ENCODE measurements around the gene ACTL10. TPM values are rescaled to one million over a fixed set of nuclear protein-coding genes. Genes with fewer than 3 reads are reported as not detected.

The ACTL10 gene
- total and polyA plus RNA-seq, 2 of the 13 experiments (the other 11 are each of a cell fraction or from before 2014, with no cell fraction given) = not detected

DNA sequence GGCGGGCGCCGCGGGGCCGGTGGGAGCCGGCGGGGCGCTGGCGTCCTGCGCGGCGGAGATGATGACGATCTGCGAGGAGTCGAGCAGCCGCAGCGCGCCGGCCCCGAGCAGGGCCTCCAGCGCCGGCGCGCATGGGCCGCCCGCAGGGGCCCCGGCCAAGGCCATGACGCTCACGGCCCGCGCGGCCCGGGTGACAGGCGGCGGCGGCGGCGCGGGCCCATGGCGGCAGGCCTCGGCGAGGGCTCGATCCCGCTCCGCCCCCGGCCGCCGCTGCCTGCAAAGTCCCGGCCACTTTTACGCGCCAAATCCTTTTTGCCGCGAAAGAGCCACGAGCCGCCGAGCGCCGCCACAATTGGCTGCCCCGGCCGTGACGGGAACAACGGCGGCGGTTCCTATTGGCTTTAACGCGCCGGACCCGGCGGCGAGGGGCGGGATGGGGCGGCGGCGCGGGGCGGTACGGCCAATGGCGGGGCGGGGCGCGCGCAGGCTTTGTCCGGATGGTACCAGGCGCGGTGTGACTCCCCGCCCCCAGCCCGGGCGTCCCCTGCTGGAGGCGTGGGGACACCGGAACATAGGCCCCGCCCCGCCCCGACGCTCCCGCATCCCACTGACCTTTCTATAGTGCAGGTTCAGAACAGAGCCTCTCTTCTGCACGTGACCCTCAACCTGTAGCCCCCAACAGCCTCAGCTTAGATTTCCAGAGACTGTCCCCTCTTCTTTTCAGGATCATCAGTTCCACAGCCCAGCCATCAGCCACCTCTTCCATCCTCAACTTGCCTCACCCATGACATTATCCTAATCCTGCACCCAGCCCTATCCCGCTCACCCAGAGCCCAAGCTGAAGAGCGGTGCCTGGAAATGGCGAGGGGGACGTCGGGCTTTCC is 19.6 kb downstream of the ACTL10 start, which contains the start of gene E2F1 (continued):
- TF ChIP-seq ELF1 (CRISPR knock-in tag; IDR thresholded peaks at IDR 0.05) (peak; percentile 58), ZFP36L2 (CRISPR knock-in tag; IDR thresholded peaks at IDR 0.05) (no peak), ZFAT (CRISPR knock-in tag; conservative IDR thresholded peaks at IDR 0.05) (no peak), SALL1 (CRISPR knock-in tag; IDR thresholded peaks at IDR 0.05) (peak; percentile 90), SIN3B (IDR thresholded peaks at IDR 0.05; ENCODE audit: low read length) (peak; percentile 87), SMYD3 (CRISPR knock-in tag; IDR thresholded peaks at IDR 0.05) (no peak), YEATS2 (CRISPR knock-in tag; IDR thresholded peaks at IDR 0.05; ENCODE audit: borderline replicate concordance) (peak; percentile 88), SPEN (CRISPR knock-in tag; IDR thresholded peaks at IDR 0.05; ENCODE audit: low read depth) (peak; percentile 75), CC2D1A (CRISPR knock-in tag; IDR thresholded peaks at IDR 0.05) (no peak), NCOR1 (IDR thresholded peaks at IDR 0.05; ENCODE audit: borderline replicate concordance, low read length) (no peak), ZNF766 (CRISPR knock-in tag; IDR thresholded peaks at IDR 0.05; ENCODE audit: borderline replicate concordance) (peak; percentile 83), NR2F2 (IDR thresholded peaks at IDR 0.05; ENCODE audit: borderline replicate concordance, low read depth) (0 out of 2 replicates have a peak, but pooled peaks have one; percentile 18), ZNF577 (CRISPR knock-in tag; IDR thresholded peaks at IDR 0.05; ENCODE audit: borderline replicate concordance, low read depth) (no peak), MEIS2 (CRISPR knock-in tag; IDR thresholded peaks at IDR 0.05) (peak; percentile 74), MTA3 (CRISPR knock-in tag; IDR thresholded peaks at IDR 0.05) (no peak), WIZ (CRISPR knock-in tag; IDR thresholded peaks at IDR 0.05) (no peak), HOXD1 (CRISPR knock-in tag; IDR thresholded peaks at IDR 0.05) (peak; percentile 61; the same call in 1 of the 2 replicates)
- TF ChIP-seq, protein P1, sequence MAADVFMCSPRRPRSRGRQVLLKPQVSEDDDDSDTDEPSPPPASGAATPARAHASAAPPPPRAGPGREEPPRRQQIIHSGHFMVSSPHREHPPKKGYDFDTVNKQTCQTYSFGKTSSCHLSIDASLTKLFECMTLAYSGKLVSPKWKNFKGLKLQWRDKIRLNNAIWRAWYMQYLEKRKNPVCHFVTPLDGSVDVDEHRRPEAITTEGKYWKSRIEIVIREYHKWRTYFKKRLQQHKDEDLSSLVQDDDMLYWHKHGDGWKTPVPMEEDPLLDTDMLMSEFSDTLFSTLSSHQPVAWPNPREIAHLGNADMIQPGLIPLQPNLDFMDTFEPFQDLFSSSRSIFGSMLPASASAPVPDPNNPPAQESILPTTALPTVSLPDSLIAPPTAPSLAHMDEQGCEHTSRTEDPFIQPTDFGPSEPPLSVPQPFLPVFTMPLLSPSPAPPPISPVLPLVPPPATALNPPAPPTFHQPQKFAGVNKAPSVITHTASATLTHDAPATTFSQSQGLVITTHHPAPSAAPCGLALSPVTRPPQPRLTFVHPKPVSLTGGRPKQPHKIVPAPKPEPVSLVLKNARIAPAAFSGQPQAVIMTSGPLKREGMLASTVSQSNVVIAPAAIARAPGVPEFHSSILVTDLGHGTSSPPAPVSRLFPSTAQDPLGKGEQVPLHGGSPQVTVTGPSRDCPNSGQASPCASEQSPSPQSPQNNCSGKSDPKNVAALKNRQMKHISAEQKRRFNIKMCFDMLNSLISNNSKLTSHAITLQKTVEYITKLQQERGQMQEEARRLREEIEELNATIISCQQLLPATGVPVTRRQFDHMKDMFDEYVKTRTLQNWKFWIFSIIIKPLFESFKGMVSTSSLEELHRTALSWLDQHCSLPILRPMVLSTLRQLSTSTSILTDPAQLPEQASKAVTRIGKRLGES (CRISPR knock-in tag; IDR thresholded peaks at IDR 0.05; ENCODE audit: borderline replicate concordance) = peak; percentile 85; the same call in 1 of the 2 replicates
- TF ChIP-seq, protein P2, sequence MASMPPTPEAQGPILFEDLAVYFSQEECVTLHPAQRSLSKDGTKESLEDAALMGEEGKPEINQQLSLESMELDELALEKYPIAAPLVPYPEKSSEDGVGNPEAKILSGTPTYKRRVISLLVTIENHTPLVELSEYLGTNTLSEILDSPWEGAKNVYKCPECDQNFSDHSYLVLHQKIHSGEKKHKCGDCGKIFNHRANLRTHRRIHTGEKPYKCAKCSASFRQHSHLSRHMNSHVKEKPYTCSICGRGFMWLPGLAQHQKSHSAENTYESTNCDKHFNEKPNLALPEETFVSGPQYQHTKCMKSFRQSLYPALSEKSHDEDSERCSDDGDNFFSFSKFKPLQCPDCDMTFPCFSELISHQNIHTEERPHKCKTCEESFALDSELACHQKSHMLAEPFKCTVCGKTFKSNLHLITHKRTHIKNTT (CRISPR knock-in tag; IDR thresholded peaks at IDR 0.05) = no peak
- TF ChIP-seq, protein P3, sequence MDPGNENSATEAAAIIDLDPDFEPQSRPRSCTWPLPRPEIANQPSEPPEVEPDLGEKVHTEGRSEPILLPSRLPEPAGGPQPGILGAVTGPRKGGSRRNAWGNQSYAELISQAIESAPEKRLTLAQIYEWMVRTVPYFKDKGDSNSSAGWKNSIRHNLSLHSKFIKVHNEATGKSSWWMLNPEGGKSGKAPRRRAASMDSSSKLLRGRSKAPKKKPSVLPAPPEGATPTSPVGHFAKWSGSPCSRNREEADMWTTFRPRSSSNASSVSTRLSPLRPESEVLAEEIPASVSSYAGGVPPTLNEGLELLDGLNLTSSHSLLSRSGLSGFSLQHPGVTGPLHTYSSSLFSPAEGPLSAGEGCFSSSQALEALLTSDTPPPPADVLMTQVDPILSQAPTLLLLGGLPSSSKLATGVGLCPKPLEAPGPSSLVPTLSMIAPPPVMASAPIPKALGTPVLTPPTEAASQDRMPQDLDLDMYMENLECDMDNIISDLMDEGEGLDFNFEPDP (CRISPR knock-in tag; conservative IDR thresholded peaks at IDR 0.05) = no peak
- TF ChIP-seq, protein P4, sequence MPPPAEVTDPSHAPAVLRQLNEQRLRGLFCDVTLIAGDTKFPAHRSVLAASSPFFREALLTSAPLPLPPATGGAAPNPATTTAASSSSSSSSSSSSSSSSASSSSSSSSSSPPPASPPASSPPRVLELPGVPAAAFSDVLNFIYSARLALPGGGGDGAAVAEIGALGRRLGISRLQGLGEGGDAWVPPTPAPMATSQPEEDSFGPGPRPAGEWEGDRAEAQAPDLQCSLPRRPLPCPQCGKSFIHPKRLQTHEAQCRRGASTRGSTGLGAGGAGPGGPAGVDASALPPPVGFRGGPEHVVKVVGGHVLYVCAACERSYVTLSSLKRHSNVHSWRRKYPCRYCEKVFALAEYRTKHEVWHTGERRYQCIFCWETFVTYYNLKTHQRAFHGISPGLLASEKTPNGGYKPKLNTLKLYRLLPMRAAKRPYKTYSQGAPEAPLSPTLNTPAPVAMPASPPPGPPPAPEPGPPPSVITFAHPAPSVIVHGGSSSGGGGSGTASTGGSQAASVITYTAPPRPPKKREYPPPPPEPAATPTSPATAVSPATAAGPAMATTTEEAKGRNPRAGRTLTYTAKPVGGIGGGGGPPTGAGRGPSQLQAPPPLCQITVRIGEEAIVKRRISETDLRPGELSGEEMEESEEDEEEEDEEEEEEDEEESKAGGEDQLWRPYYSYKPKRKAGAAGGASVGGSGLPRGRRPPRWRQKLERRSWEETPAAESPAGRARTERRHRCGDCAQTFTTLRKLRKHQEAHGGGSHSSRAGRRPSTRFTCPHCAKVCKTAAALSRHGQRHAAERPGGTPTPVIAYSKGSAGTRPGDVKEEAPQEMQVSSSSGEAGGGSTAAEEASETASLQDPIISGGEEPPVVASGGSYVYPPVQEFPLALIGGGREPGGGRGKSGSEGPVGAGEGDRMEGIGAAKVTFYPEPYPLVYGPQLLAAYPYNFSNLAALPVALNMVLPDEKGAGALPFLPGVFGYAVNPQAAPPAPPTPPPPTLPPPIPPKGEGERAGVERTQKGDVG (CRISPR knock-in tag; IDR thresholded peaks at IDR 0.05; ENCODE audit: borderline replicate concordance) = peak; percentile 83; the same call in 1 of the 2 replicates
